IPS-20b (cell line): ENCODE measurements around the gene DOCK8.

ENCODE experiments used
- H3K27ac ChIP-seq: one replicate; pipeline ENCODE4 v1.5.1; 2013; ENCODE audit warnings: low read length
- H3K27me3 ChIP-seq: 2 replicates; pipeline ENCODE4 v1.6.1; 2013; ENCODE audit warnings: mild to moderate bottlenecking, low read length, inconsistent platforms; ENCODE audit not compliant: insufficient read depth
- H3K36me3 ChIP-seq: 2 replicates; pipeline ENCODE4 v1.6.1; 2013; ENCODE audit warnings: low read depth, mild to moderate bottlenecking, inconsistent platforms, low read length, moderate library complexity; ENCODE audit not compliant: insufficient read depth
- H3K4me1 ChIP-seq: 2 replicates; pipeline ENCODE4 v1.6.1; 2013; ENCODE audit warnings: mild to moderate bottlenecking, control low read depth, inconsistent platforms, low read length, moderate library complexity; ENCODE audit not compliant: insufficient read depth
- H3K4me3 ChIP-seq: 2 replicates; pipeline ENCODE4 v1.5.1; 2013; ENCODE audit warnings: mild to moderate bottlenecking, low read length, inconsistent platforms
- H3K9ac ChIP-seq: 2 replicates; pipeline ENCODE4 v1.6.1; 2013; ENCODE audit warnings: low read depth, mild to moderate bottlenecking, inconsistent platforms, low read length, moderate library complexity
- H3K9me3 ChIP-seq: 2 replicates; pipeline ENCODE4 v1.6.1; 2013; ENCODE audit warnings: mild to moderate bottlenecking, low read depth, low read length, inconsistent platforms; ENCODE audit not compliant: insufficient read depth

Gene DOCK8

DNA sequence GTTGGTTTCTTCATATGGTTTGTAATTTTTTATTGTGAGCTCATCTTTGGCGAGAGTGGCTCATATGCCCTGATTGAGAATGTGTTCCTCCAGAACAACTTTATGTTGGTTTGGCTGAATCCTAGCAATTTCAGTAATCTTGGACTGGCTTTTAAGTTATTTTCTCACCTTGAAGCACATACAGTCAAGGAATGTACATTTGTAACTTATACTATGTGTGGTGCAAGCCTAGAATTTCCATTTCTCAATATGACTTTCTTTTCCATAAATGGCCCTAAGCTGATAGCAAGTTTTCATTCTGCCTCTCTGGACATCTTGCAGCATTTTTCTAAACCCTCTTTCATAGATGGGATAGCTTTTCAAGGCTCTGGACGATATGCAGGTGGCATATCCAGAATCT, 247.5 kb downstream of the DOCK8 start:
- no peaks in the 10 kb centered on the region for H3K9me3 ChIP-seq
- no peaks in the 10 kb centered on the region for H3K36me3 ChIP-seq
- H3K27me3 ChIP-seq = no peaks in the 10 kb centered on the region
- H3K4me1 ChIP-seq = peaks cover 3% of the 10 kb centered on the region; the same call in 1 of the 2 replicates
- H3K27ac ChIP-seq = no peak overlapping the region
- no peak overlapping the region for H3K9ac ChIP-seq
- no peak overlapping the region for H3K4me3 ChIP-seq

DNA sequence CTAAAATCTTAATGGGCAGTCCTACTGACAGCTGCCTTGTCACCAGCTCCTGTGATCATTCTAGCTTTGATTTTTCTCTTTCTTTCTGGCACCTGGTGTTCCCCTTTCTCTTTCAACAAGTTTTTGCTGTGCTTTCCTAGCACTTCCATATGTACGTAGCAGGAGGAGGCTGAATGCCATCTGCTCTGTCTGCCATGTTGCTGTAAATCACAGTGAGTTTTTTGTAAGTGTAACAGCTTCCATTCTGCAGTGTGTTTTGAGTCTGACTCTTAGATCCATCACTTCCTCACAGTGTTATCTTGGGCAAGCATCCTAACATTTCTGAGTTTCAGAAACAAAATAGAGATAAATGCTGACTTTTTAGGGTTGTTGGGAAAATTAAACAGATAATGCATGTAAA, 247.9 kb downstream of the DOCK8 start:
- H3K9ac ChIP-seq = no peak overlapping the region
- H3K4me3 ChIP-seq = no peak overlapping the region
- no peaks in the 10 kb centered on the region for H3K9me3 ChIP-seq
- H3K27me3 ChIP-seq = no peaks in the 10 kb centered on the region
- H3K4me1 ChIP-seq = peaks cover 3% of the 10 kb centered on the region; the same call in 1 of the 2 replicates
- no peaks in the 10 kb centered on the region for H3K36me3 ChIP-seq
- H3K27ac ChIP-seq = no peak overlapping the region

DNA sequence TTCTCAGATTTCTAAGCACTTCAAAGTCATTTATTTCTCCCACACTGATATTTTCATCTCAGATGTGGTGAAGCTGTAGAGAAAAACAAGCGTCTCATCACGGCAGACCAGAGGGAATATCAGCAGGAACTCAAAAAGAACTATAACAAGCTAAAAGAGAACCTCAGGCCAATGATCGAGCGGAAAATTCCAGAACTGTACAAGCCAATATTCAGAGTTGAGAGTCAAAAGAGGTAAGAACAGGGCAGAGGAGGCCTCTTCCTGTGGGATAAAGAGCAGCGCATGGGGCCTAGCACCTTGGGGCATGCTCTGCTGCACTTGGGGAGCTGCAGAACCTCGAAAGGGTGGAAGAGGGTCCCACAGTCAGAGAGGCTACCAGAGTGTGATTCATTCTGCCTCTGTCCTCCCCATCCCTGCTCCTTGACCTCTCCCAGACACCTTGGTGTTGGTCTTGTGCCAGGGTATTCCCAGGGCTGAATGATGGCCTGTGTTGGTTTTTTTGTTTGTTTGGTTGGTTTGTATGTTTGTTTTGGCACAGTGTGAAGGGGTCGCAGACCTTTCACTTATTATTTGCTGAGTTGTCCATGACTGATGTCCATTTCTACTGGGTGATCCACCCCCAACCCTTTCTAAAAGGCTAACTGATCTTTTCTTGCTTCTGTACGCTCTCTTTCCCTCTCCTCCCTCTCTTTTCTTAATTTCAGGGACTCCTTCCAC, 248.9 kb downstream of the DOCK8 start:
- H3K27ac ChIP-seq = no peak overlapping the region
- no peaks in the 10 kb centered on the region for H3K9me3 ChIP-seq
- no peak overlapping the region for H3K4me3 ChIP-seq
- no peaks in the 10 kb centered on the region for H3K36me3 ChIP-seq
- no peak overlapping the region for H3K9ac ChIP-seq
- H3K27me3 ChIP-seq = no peaks in the 10 kb centered on the region
- H3K4me1 ChIP-seq = peaks cover 3% of the 10 kb centered on the region; the same call in 1 of the 2 replicates

DNA sequence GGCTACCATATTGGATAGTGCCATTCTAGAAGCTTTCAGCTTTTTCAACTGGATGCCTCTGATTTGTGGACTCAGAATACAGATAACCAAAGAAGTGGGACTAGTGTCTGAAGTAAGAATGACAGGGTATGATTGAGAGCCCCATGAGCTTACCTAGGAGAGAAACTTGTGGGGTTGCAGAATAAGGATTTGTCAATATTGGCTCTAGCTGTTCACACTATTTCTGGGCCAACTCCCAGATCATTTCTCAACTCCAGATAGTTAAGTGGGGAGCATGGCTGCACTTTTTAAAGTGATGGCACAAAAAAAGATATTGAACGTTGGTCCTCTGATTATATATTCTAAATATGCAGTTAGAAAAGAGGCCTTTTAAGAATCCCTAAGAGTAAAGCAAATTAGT, 252.1 kb downstream of the DOCK8 start:
- H3K4me3 ChIP-seq = no peak overlapping the region
- no peak overlapping the region for H3K27ac ChIP-seq
- no peaks in the 10 kb centered on the region for H3K9me3 ChIP-seq
- H3K36me3 ChIP-seq = no peaks in the 10 kb centered on the region
- H3K4me1 ChIP-seq = peaks cover 10% of the 10 kb centered on the region
- H3K27me3 ChIP-seq = 0 out of 2 replicates have a peak, but pooled peaks cover 8% of the 10 kb centered on the region
- H3K9ac ChIP-seq = no peak overlapping the region

DNA sequence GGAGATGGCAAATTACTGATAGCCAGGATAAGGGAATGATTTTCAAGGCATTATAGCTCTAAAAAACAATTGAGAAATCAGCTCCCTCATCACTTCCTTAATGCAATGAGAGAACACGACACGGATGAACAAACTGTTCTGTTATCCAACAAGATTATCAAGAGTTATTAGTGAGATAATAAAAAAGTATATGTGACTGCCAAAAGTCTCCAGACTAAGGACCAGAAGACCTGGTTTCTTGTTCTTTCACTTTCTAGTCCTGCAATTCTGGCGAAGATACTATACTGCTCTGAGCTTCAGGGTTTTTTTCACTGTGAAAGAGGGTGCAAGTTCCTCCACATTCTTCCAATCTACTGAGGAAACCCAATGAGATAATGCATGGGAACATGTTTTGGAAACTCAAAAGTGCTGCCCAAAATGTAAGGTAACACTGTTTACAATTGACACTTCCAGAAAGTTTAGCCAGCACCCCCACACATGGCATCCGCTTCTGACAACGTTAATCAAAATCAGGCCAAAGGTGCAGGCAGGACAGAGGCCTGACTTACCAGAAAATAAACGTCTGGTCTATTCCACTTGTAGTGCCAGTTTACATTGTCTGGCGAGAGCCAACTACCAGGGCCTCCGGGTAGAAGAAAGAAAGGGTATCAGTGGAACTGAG, 254.2 kb downstream of the DOCK8 start:
- Histone ChIP-seq H3K9ac (peak overlapping the region; percentile 88; the same call in 1 of the 2 replicates), H3K4me3 (peak overlapping the region; percentile 89; the same call in 1 of the 2 replicates), H3K9me3 (no peaks in the 10 kb centered on the region), H3K27ac (no peak overlapping the region), H3K4me1 (peaks cover 10% of the 10 kb centered on the region), H3K36me3 (no peaks in the 10 kb centered on the region), H3K27me3 (0 out of 2 replicates have a peak, but pooled peaks cover 8% of the 10 kb centered on the region)

DNA sequence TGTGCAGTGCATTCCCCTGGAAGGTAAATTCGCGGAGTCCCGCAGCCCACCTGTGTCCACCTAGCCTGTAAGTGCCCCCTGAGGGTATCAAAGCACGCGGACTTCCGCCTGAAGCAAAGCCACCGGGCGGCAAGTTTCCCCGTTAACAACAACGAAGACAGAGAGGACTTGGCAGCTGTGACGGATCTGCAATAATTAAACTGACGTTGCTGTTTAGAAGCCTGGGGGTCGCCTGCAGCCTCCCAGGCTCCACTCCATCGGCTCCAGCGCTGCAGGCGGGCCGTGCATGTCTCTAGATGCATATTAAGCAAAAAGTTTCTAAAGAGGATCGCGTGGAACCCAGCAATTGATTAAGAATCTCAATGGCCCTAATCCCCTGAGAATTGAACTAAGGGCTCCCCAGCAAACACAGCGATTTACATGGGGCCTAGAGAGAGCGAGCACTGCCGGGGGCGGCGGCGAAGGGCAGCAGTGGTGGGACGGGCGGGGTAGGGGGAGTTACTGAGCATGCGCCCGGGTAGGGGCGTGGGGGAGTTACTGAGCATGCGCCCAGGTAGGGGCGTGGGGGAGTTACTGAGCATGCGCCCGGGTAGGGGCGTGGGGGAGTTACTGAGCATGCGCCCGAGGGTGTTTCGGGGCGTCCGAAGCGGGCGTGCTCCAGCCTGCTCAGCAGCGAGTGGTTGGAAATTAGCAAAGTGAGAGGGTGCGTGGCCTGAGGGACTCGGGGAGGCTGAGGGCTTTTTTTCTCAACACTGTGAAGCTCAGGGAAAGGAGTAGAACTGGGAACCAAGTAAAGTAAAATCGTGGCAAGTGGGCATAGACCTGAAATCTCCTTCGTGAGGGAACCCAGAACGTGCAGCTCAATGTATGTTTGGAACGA, 255.2 kb downstream of the DOCK8 start:
- Histone ChIP-seq H3K9ac (peak overlapping the region; percentile 88; the same call in 1 of the 2 replicates), H3K4me3 (peak overlapping the region; percentile 89), H3K4me1 (peaks cover 10% of the 10 kb centered on the region), H3K27me3 (0 out of 2 replicates have a peak, but pooled peaks cover 8% of the 10 kb centered on the region), H3K9me3 (no peaks in the 10 kb centered on the region), H3K27ac (peak overlapping the region; percentile 55), H3K36me3 (no peaks in the 10 kb centered on the region)

DNA sequence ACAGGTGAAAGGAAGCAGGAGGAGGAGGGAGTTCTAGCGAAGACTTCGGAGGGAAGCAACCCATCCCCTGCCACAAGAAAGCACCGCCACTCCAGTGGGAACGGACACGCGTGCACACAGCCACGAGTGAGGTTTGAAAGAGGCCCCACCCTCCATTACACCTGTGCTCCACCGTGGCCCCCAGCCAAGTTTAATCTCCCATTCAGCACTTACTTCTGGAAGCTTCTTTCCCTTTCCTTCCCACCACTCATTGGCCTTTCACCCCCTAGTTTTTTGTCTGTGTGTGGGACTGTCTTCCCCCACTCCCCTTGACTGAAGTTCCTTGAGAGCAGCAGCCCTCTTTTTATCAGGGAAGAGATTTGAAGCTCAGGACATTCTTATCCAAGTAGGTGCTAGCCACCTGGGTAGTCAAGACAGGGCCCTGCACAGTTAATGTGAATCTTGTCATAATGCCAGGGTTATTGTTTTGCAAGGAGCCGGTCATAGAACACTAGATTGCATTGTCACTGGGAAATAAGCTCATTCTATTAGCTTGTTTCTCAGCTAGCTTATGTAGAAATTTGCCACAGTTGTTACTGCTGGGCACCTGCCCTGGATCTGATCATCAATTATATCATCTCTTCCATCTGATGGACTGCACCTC, 256.0 kb downstream of the DOCK8 start:
- Histone ChIP-seq H3K9me3 (no peaks in the 10 kb centered on the region), H3K9ac (peak overlapping the region; percentile 76; the same call in 1 of the 2 replicates), H3K4me3 (peak overlapping the region; percentile 89), H3K27ac (no peak overlapping the region), H3K36me3 (no peaks in the 10 kb centered on the region), H3K4me1 (peaks cover 10% of the 10 kb centered on the region), H3K27me3 (0 out of 2 replicates have a peak, but pooled peaks cover 8% of the 10 kb centered on the region)

DNA sequence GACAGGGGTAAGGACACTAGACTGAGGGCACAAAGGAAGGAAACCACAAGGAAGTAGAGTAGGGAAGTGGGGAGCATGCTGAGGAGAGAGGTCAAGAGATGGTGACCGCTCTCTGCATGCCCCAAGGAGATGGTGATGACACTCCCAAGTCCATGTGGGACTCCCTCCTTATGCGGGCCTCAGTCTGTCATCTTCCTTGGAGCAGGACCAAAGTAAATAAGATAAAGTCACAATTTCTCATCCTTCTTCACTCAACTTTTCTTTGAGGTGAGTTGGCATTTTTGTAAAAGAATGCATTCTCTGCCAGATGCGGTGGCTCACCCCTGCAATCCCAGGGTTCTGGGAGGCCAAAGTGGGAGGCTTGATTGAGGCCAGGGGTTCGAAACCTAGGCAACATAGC, 256.7 kb downstream of the DOCK8 start:
- H3K27ac ChIP-seq = no peak overlapping the region
- H3K4me3 ChIP-seq = no peak overlapping the region
- no peaks in the 10 kb centered on the region for H3K9me3 ChIP-seq
- peaks cover 10% of the 10 kb centered on the region for H3K4me1 ChIP-seq
- H3K36me3 ChIP-seq = no peaks in the 10 kb centered on the region
- H3K27me3 ChIP-seq = 0 out of 2 replicates have a peak, but pooled peaks cover 8% of the 10 kb centered on the region
- H3K9ac ChIP-seq = no peak overlapping the region

DNA sequence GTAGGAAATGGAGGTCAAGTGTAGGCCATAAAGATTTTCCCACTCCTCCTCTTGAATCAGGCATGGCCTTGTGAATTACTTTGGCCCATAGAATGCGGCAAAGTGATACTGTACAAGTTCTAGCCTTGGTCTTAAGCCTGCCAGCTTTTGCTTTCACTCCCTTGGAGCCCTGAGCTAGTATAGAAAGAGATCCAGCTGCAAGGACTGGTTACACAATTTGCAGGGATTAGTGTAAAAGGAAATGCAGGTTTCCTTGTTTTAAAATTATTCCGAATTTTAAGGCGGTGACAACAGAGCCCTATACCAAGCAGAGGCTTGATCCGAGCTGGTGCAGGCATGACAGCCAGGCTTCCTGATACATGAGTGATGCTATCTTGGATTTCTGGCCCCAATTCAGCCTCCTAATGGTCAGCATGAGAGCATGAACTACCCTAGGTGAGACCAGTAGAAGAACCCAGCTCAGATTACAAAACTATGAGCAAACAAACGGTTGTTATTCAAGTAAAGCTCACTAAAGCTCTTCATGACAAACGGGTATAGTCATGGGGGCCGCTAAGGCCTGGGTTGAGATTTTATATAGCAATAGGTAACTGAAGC, 257.9 kb downstream of the DOCK8 start:
- no peaks in the 10 kb centered on the region for H3K36me3 ChIP-seq
- H3K27ac ChIP-seq = no peak overlapping the region
- H3K4me1 ChIP-seq = peaks cover 16% of the 10 kb centered on the region
- no peaks in the 10 kb centered on the region for H3K9me3 ChIP-seq
- H3K9ac ChIP-seq = no peak overlapping the region
- no peak overlapping the region for H3K4me3 ChIP-seq
- H3K27me3 ChIP-seq = 0 out of 2 replicates have a peak, but pooled peaks cover 8% of the 10 kb centered on the region

DNA sequence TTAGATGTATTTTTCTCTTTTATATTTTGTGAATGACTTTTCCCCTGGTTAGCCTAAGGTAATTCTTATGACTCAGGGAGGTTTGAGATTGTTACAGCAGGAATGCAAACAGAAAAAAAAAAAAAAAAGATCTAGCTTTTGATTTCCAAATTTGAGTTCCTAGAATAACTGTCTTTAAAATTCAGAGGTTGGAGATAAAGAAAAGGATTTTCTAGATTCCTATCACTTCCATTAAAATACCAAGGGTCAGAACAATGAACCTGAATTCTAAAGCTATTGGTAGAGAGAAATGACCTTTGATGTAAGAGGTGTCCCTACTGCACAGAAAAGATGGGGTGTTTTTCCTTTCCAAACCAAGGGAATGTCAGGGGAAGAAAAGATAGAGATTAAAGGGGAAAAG, 262.5 kb downstream of the DOCK8 start:
- Histone ChIP-seq H3K4me1 (peaks cover 11% of the 10 kb centered on the region), H3K36me3 (no peaks in the 10 kb centered on the region), H3K9me3 (no peaks in the 10 kb centered on the region), H3K4me3 (no peak overlapping the region), H3K27ac (no peak overlapping the region), H3K9ac (no peak overlapping the region), H3K27me3 (no peaks in the 10 kb centered on the region)
